NCI-H510A (cell line): Measurements from ENCODE around the gene GUF1.
A peak's percentile ranks its signal among the peaks of the same experiment; 100 is the strongest.

Experiments
- DNase-seq: peaks from one replicate; lab custom pipeline; 2025; lab: John Stamatoyannopoulos, UW

GUF1 gene, protein sequence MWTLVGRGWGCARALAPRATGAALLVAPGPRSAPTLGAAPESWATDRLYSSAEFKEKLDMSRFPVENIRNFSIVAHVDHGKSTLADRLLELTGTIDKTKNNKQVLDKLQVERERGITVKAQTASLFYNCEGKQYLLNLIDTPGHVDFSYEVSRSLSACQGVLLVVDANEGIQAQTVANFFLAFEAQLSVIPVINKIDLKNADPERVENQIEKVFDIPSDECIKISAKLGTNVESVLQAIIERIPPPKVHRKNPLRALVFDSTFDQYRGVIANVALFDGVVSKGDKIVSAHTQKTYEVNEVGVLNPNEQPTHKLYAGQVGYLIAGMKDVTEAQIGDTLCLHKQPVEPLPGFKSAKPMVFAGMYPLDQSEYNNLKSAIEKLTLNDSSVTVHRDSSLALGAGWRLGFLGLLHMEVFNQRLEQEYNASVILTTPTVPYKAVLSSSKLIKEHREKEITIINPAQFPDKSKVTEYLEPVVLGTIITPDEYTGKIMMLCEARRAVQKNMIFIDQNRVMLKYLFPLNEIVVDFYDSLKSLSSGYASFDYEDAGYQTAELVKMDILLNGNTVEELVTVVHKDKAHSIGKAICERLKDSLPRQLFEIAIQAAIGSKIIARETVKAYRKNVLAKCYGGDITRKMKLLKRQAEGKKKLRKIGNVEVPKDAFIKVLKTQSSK

DNA sequence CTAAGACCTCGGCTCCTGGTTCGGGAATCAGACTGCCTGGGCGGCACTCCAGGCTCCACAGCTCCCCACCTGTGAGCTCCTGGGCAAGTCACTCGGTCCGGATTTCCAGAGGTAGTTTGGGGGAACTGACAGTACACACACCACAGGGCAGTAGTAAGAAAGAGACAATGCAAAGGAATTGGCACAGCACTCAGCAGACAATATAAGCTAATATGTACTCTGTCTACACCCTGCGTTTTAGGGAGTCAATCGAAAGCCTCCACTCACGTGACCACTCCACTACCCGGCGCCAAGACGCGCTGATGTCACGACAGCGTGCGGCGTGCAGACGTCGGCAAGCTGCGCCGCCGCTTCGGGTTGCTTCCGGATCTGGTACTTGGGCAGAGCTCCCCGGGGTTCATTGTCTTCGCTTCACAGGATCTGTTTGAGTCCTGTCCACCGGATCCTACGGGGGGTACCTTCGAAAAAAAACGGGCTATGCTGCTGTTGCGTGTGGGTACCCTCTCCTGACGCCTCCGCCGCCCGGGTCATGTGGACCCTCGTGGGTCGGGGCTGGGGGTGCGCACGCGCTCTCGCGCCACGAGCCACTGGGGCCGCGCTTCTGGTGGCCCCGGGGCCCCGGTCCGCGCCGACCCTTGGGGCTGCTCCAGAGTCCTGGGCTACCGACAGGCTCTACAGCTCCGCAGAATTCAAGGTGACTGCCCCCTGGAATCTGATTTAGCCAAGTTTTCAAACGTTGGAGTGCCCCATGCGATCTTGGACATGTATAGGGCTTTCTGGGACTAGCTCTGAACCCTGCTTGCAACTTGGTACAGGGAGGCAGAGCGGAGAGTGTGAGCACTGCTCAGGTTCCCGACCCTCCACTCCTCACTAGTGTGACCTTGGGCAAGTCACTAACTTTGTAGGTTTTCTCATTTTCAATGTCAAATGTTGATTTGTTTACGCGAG lies at the start of gene GUF1:
TSS of gene GUF1 (plus strand) at position 327 of the 948 bp plus-strand sequence. CDS start at position 530, 203 bp downstream.
- DNase-seq, result peak; percentile 61

DNA sequence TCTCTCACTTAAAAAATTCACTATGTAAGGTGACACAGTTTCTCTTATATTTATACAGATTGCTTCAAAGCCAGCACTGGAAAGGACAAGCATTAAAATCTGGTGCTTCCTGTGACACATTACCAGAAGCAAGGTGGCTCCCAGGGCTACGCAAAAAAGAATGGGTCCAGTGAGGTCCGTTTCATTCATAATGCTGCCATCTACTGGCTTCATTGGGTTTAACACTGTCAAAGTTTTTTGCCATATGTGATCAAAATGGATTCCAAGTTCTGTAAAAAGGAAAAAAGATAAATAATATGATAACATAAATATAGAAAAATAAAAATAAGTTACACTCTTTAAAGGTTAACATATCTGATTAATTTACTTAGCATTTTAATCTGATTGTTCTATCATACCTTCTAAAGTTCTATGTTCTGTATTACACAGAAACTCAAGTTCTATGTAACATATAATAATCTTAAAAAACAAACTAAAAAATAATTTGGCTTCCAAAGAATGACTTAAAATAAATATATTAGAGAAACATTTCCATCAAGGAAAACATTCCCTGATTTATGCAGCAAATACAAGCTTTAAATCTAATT lies 48.8 kb upstream of the GUF1 start:
- DNase-seq, result peak; percentile 10

DNA sequence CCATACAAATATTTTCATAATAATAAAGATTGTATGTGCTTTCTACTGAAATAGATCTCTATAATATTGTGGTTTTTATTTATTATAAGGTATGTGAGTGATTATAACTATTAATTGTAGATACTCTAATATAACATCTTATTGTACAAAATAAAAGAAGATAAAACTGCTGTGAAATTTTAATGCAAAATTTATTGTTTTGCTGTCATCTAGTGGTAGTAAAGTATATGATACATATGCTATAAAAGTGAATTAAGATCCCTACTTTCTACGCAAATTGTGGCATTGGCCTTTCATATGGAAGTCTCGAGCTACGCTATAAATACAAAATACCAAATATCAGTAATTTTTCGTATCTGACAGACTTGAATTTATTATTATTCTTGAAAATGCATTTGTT lies 46.1 kb upstream of the GUF1 start:
- DNase-seq, result no peak

DNA sequence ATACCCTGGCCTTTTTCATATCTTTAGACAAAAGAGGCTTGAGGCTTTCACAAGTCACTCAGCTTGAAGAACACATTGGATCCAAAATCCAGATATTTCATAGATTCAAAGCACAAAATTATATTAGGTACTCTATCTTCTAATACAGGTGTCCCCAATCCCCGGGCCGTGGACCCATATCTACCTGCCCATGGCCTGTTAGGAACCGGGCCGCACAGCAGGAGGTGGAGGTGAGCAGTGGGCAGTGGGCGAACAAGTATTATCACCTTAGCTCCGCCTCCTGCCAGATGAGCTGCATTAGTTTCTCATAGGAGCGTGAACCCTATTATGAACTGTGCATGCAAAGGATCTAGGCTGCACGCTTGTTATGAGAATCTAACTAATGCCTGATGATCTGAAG lies 45.5 kb upstream of the GUF1 start:
- no peak for DNase-seq

DNA sequence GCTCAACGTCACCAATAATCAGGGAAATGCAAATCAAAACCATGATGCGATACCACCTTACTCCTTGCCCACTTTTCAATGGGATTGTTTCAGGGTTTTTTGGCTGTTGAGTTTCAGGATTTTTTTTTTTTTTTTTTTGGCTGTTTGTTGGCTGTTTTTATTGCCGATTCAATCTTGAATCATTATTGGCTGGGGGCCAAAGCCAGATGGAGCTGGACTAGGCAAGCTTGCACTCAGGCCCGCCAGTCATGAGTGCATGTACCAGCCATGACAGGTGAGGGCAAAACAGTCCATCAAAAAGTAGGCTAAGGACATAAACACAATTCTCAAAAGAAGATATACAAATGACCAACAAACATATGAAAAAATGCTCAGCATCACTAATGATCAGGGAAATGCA lies 40.1 kb upstream of the GUF1 start:
- DNase-seq, result no peak

DNA sequence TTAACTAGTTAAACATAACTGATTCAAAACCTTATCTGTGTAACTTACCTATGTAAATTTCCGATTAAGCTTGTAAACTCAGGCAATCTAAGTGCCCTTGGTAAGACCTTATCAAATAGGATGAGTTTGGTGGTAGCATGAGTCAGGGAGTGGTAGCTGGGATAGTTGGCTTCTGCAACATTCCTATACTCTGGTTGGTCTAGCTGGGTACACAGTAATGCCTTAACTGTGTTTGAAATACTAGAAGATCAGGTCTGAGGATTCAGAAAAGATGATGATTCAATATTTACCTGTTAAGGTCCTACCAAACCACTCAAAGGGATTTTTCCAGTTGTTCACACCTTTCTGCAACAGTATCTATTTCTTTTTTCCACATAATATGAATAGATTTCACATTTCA lies 32.1 kb upstream of the GUF1 start:
- DNase-seq, result no peak

DNA sequence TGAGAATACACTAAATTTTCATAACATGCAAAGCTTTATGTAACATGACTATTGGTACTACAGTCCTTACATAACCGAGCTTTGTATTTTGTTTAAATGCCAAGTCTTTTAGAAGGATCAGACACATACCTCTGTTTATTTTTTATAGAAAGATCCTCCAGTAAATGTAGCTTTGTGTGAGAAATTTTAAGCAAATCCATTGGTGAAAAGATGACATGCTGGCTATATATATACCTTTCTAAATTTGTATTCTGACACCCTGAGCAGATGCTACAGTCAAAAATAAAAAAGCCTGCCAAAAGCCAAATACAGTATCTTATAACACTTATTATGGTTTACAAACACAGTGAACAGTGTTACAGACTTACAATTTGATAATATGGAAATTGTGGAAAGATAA lies 26.8 kb upstream of the GUF1 start, which contains the start of gene YIPF7:
TSS of gene YIPF7 (minus strand) at position 201 of the 400 bp plus-strand sequence. CDS start 1,525 bp downstream, outside the sequence.
- no peak for DNase-seq

DNA sequence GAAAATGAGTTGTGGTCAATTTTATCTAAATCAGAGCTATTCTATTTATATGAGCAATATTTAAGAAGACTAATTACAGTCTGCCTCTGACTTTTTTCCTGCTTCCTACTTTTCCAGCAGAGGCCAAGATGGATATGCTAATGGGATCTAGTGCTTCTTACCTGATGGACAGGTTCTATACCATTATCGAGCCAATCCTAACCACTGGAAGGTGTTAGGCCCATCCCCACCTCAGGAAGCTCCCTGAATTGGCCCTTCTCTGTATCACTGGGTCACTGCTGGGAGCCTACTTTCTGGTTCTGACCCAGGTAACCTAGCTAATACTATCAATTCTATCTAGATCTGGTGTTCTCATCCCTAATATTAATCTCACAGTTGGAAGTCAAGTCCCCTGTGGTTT lies 26.2 kb upstream of the GUF1 start:
- no peak for DNase-seq

DNA sequence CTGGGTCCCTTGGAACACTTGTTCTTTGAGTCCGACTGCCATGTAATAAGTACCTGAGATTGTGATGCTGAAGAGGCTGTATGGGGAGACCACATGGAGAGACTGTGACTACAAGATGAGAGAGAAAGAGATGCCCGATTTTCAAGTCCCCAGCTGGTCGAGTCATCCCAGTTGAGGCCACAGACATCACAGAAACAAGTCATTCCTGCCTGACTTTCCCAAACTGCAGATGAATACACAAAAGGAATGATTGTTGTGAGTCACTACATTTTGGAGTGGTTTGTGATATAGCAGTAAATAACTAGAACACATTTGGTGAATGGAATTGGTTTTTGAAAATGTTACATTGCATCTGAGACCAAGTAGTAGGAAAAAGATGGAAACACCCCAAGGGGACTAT lies 17.8 kb upstream of the GUF1 start:
- no peak for DNase-seq

DNA sequence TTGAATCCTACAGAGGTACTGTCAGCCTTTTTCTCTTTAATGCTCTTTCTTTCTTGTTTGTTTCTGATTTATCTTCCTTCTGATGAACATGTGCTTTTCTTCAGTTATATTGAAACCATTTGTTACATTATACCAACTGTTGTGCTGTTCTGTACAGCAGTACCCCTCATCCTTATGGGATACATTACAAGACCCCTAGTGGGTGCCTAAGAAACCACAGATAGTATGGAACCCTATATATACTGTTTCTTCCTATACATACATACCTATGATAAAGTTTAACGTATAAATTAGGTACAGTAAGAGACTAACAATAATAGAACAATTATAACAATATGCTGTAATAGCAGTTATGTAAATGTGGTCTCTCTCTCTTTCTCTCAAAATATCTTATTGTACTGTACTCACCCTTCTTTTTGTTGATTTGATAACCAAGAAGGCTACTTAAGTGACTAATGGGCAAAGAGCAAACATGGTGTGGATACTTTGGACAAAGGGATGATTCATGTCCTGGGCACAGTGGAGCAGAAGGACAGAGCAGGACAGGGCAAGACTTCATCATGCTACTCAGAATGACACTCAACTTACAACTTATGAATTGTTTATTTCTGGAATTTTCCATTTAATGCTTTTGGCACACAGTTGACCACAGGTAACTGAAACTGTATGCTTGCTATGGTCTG lies 16.1 kb upstream of the GUF1 start:
- DNase-seq, result no peak

DNA sequence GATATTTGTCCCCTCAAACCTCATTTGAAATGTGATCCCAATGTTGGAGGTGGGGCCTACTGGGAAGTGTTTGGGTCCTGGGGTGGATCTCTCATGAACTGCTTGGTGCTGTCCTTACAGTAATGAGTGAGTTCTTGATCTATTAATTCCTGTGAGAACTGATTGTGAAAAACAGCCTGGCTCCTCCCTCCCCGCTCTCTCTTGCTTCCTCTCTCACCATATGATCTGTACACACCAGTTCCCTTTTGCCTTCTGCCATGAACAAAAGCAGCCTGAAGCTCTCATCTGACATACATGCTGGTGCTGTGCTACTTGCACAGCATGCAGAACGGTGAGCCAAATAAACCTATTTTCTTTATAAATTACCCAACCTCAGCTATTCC lies 15.6 kb upstream of the GUF1 start:
- no peak for DNase-seq

DNA sequence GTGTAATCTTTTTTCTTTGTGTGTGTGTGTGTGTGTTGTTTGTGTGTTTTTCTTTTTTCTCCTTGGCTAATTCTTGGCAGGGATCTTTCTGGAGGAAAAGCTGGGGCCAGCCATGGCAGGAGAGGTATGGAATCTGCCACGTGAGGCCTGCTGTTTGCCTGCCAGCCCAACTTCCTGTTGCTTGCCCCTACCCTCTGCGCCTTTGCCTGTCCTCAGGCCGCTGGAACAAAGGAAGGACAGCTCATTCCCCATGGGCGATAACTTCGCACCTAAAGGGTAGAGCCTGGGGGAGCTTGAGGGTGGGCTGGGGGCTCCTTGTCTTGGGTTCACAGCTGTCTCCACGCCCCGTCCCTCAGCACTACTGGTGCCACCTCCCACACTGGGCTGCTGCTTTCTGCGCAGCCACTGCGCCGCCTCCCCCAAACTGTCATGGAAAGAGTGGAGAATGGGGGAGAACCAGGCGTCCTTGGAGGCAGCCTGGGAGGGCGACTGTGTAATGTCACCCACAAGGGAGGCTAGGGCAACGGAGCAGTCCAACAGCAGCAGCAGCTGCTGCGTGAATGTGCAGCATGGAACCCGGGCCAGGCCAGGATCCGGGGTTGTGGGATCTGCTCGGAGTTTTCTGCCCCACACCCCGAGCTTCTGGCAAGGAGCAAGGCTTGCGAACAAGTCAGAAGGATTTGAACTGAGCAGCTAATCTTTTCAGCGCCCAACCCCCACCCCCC lies 14.5 kb upstream of the GUF1 start:
- no peak for DNase-seq

DNA sequence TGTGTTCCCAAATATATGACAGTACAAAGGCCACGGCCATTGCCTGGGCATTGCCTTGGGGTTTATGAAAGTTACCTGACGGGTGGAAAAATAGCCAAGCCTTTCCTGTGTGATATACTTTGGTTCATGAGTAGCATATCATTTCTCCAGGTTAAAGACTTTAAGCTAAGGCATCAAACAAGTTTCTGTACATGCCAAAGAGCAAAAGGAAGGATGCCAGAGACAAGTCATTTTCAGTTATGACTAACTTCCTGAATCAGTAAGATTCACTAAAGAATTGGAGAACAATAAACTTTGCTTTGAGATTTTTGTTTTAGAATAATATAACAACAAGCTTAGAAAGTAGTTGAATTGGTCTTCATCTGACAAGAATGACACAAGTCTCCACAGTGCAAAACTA lies 9.7 kb upstream of the GUF1 start:
- DNase-seq, result no peak

DNA sequence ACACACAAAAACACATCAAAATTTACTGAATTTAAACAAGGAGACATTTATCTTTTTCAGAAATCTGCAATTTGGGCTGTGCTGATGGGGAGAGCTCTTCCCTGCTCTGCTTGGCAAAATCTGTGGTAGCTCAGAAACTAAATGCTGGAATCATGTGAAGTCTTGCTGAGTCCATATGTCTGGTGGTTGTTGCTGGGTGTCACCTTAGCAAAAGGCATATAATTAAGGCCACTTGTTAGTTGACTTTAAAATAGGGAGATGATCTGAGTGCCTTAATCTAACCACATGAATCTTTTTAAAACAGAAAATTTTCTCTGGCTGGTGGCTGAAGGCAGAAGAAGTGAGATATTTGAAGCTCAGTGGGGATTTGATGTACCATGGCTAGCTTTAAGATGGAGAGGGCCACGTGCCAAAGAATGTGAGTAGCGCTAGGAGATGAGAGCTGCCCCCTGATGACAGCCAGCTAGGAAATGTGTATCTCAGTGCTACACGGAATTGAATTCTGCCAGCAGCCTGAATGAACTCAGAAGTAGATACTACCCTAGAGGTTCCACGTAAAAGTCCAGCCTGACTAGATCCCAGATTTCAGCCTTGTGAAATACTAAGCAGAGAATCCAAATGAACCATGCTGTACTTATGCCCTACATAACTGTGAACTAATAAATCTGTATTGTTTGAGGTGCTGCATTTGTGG lies 7.6 kb upstream of the GUF1 start:
- no peak for DNase-seq

DNA sequence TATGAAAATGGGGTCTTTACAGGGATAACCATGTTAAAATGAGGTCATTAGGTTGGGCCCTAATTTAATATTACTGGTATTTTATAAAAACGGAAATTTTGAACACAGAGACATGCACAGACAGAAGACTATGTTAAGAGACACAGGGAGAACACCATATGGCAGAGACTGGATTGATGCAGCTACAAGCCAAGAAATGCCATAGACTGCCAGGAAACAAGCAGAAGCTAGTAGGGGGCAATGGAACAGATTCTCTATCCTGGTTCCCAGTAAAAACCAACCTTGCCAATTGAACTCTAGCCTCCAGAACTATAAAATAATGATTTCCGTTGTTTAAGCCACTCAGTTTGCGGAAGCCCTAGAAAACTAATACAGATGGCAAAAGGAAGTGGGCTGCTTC lies 6.6 kb upstream of the GUF1 start:
- DNase-seq, result no peak

DNA sequence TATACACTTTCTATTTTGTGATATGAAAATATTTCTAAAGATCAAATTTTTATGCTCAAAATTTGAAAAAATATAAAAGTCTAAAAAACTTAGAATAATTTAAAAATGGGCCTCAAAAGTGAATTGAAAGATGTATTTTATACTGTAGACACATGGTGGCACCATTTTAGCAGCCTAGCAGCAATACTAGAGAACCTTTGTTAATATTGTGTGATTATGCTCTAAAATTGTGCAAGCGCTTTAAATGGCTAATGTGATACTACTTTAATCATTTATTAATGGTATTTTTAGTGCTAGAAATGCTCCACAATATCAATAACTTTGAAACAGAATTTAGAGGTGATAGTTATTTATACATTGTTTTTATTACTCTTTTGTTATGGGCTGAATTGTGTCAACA lies 3.7 kb upstream of the GUF1 start:
- no peak for DNase-seq

DNA sequence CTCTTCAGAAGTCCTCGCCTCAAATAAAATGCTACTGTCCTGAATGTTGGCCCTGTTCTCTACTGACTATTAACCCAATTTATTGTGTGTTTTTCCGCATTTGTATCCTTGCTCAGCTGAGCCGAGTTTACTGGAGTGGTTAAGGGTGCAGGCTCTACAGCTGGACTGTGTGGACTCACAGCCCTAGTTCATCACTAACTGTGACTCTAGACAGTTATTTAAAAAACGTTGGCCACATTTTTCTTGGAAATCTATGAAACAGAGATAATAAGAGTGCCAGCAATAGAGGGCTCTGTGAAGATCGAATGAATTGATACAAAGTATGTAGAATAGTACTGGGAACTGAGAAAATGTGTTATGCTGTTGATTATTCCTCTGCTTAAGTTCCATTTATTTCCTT lies 2.9 kb upstream of the GUF1 start:
- DNase-seq, result no peak

DNA sequence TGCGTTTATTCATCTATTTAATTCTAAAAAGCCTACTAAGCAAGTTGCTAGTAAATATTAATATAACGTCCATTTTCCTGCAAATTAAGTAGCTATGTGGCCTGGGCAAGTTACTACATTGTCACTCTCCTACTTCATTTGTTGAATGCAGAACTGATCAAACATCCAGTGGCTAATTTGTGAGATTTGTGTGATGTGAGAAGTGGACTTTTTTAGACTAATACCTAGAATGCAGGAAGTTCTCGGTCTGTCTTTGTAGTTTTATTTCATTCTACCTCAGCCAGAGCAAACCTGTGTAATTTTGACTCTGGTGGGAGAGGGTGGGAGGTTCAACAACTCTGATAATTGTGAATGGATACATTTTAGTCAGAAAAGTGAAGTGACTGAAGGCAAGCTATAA lies 840 bp downstream of the GUF1 start:
- DNase-seq, result no peak

DNA sequence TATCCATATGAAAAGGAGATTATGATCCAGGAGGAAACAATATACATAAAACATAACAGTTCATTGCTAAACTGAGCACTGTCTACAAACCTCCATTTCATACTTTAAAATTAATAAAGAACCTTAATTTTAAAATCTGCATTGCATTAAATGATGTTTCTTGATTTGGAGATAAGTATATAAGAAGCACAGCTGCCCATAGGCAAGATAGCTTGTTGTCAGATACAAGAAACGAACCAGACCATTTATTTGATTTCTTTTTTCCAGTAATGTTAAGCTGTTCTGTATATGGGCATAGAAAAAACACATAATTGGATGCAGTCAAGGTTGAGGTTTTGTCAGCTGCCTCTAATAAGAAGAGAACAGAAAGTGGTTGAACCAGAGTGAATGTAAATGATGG lies 6.4 kb downstream of the GUF1 start:
- DNase-seq, result no peak

DNA sequence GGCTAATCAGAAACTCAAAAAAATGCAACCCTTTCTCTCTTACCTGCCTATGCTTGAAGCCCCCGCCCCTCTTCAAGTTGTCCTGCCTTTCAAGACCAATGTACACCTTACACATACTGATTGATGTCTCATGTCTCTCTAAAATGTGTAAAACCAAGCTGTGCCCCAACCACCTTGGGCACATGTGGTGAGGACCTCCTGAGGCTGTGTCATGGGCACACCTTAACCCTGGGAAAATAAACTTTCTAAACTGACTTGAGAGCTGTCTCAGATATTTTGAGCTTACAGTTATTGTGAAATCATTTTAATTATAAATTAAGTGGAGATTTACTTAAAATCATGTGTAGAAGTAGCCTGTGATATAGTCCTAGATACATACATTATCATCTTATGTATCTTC lies 22.2 kb downstream of the GUF1 start:
- DNase-seq, result no peak
